K562 (cell line): ENCODE data around the gene CD55. TPM values are rescaled to one million over a fixed set of nuclear protein-coding genes. Genes with fewer than 3 reads are reported as not detected.

Experiments used
- CEBPB ChIP-seq: fragments of 450-650 bp; IDR thresholded peaks from 2 replicates; pipeline ENCODE4 v1.6.1; 2016; ENCODE audit warnings: missing genetic modification characterization, missing compliant biosample characterization
- MGA ChIP-seq: fragments of 450-650 bp; IDR thresholded peaks from 2 replicates; pipeline ENCODE4 v1.6.1; 2016; ENCODE audit warnings: mild to moderate bottlenecking, moderate library complexity
- REST ChIP-seq, 2 experiments: fragments of 450-650 bp; formaldehyde crosslinking in 1 of 2; IDR thresholded peaks; 2 replicates each; pipeline versions ENCODE4 v1.4.0 to v1.6.1; 2014 to 2020; ENCODE audit warnings: mild to moderate bottlenecking in 2 of 2, borderline replicate concordance in 1 of 2, low read depth in 1 of 2
- ZKSCAN8 ChIP-seq: fragments of 200-800 bp; sonication (Bioruptor generic); IDR thresholded peaks from 2 replicates; pipeline ENCODE4 v1.6.1; 2016; ENCODE audit warnings: missing genetic modification characterization, missing compliant biosample characterization
- polyA plus RNA-seq, 8 experiments: library from polyadenylated mRNA; depleted of rRNA in 4 of 8; stranded (reverse) in 5 of 8; unstranded in 3 of 8; fragments of >200 nt; fragmentation: Nextera tagmentation in 2 of 8; fragmentation: Illumina TruSeq in 1 of 8; extraction: Ambion mirVana in 2 of 8; extraction: Trizol in 1 of 8; gene quantifications; 2 replicates each; pipeline versions ENCODE4 v1.2.1 to v1.2.3, GENCODE V29; 2011 to 2014; ENCODE audit warnings: inconsistent platforms in 1 of 8, missing spikeins in 1 of 8
- total RNA-seq, 7 experiments: library from RNA; depleted of rRNA in 6 of 7; stranded (reverse); fragments of >200 nt in 6 of 7; fragmentation: Illumina TruSeq in 2 of 7; extraction: Trizol in 2 of 7; gene quantifications; 2 replicates each; pipeline versions ENCODE4 v1.2.1 to v1.2.3, GENCODE V29; 2011 to 2021; ENCODE audit warnings: low replicate concordance in 1 of 7

CD55 gene
- total and polyA plus RNA-seq, 9 of the 15 experiments (the other 6 are each of a cell fraction or from before 2014, with no cell fraction given): 17.7 to 150 (median 97.0) TPM

- TF ChIP-seq MGA (peak; percentile 82), ZKSCAN8 (CRISPR knock-in tag) (peak; percentile 63; the same call in 1 of the 2 replicates), REST (IDR thresholded peaks at IDR 0.05; ENCODE audit: borderline replicate concordance) (peak; percentile 34; the same call in 1 of the 2 replicates), REST (CRISPR knock-in tag; IDR thresholded peaks at IDR 0.05; ENCODE audit: low read depth) (peak; percentile 52; the same call in 1 of the 2 replicates), CEBPB (no peak)
Observed at GRCh38 chr1:207362962-207363860, 41.7 kb downstream of the CD55 start (continued).
